Measurements from ENCODE around the gene RFESD.

Gene RFESD

DNA sequence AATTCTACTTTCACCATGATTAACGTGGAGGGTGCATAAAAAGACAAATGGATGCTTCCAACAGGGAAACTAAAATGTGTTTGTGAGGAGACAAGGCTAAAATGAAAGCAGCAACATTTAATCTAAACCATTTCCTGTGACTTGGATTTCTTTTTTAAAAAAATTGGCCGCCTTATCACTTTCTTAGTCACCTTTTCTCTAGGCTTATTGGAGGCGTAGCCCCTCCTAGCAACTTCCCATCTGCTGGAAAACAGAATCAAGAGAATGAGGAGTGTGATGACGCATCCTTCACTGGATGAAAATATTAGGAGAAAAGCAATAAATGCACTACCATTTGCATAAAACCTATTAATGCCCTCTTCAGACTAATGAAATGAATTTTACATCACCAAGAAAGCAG is 27.5 kb upstream of the RFESD start:
- H3K9ac ChIP-seq (ENCODE audit: low read depth, low read length), result no peak overlapping the region
- peaks cover 69% of the 10 kb centered on the region for H3K27me3 ChIP-seq (ENCODE audit: insufficient read depth, low read length)
- 96% methylated on average over 2 of the region's 4 CpGs for WGBS
- no peak overlapping the region for H3K4me3 ChIP-seq (ENCODE audit: low read length)
- no peaks in the 10 kb centered on the region for H3K36me3 ChIP-seq (ENCODE audit: insufficient read depth, low read length)
- no peak overlapping the region for H3K27ac ChIP-seq (ENCODE audit: low read depth, low read length)
- no peaks in the 10 kb centered on the region for H3K4me1 ChIP-seq (ENCODE audit: insufficient read depth, low read length)
- H3K9me3 ChIP-seq (ENCODE audit: insufficient read depth, low read depth, low read length), result no peaks in the 10 kb centered on the region

DNA sequence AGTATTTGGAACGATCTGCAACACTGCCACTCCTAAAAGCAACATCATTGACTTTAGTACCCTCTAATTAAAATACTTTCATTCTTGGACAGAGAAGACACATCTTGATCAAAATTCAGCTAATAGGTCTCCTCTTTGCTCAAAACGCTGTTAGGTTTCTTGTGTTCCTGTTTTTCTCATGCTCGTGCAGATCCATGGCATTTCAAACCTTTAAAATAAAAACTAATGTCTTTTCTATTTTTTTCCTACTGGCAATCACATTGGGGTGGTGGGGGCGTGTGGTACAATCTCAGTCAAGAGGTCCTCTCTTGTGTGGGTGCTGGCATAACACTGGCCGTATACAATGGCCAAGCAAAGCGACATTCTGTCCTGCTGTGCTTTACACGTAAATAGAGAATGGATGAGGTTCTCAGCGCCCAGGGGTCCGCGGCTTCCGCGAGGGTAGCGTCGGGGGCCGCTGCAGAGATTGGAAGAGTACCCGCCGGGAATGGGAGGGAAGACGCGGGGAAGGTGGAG is 27.0 kb upstream of the RFESD start:
- Histone ChIP-seq H3K9me3 (ENCODE audit: insufficient read depth, low read depth, low read length) (no peaks in the 10 kb centered on the region), H3K36me3 (ENCODE audit: insufficient read depth, low read length) (no peaks in the 10 kb centered on the region), H3K4me1 (ENCODE audit: insufficient read depth, low read length) (no peaks in the 10 kb centered on the region), H3K27me3 (ENCODE audit: insufficient read depth, low read length) (peaks cover 69% of the 10 kb centered on the region), H3K9ac (ENCODE audit: low read depth, low read length) (no peak overlapping the region), H3K4me3 (ENCODE audit: low read length) (peak overlapping the region; percentile 52), H3K27ac (ENCODE audit: low read depth, low read length) (no peak overlapping the region)
- 15% methylated on average over 19 of the region's 19 CpGs for WGBS

DNA sequence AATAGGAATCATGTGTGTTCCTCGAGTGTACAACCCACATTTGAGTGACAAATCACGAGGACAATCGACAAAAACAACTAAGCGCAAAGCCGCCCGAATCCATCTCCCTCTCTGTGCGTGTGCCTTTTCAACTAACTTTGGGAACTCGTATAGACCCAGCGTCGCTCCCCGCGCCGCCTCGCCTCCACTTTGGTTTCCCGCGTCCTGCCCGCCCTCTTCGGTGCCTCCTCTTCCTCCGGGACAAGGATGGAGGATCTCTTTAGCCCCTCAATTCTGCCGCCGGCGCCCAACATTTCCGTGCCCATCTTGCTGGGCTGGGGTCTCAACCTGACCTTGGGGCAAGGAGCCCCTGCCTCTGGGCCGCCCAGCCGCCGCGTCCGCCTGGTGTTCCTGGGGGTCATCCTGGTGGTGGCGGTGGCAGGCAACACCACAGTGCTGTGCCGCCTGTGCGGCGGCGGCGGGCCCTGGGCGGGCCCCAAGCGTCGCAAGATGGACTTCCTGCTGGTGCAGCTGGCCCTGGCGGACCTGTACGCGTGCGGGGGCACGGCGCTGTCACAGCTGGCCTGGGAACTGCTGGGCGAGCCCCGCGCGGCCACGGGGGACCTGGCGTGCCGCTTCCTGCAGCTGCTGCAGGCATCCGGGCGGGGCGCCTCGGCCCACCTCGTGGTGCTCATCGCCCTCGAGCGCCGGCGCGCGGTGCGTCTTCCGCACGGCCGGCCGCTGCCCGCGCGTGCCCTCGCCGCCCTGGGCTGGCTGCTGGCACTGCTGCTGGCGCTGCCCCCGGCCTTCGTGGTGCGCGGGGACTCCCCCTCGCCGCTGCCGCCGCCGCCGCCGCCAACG is 26.3 kb upstream of the RFESD start, which contains the start of gene GPR150:
Gene GPR150, plus strand, starts transcription at position 58 of the 840 bp plus-strand sequence. Its CDS starts 189 bp downstream, at position 247.
- WGBS, result under 1% methylated on average over 85 of the region's 85 CpGs
- H3K9ac ChIP-seq (ENCODE audit: low read depth, low read length), result peak within 1 kb of the TSS; percentile 57
- H3K4me1 ChIP-seq (ENCODE audit: insufficient read depth, low read length), result no peaks in the 10 kb centered on the region
- peaks cover 69% of the 10 kb centered on the region for H3K27me3 ChIP-seq (ENCODE audit: insufficient read depth, low read length)
- no peaks in the 10 kb centered on the region for H3K9me3 ChIP-seq (ENCODE audit: insufficient read depth, low read depth, low read length)
- no peaks in the 10 kb centered on the region for H3K36me3 ChIP-seq (ENCODE audit: insufficient read depth, low read length)
- H3K27ac ChIP-seq (ENCODE audit: low read depth, low read length), result no peak within 1 kb of the TSS
- H3K4me3 ChIP-seq (ENCODE audit: low read length), result peak within 1 kb of the TSS; percentile 52

DNA sequence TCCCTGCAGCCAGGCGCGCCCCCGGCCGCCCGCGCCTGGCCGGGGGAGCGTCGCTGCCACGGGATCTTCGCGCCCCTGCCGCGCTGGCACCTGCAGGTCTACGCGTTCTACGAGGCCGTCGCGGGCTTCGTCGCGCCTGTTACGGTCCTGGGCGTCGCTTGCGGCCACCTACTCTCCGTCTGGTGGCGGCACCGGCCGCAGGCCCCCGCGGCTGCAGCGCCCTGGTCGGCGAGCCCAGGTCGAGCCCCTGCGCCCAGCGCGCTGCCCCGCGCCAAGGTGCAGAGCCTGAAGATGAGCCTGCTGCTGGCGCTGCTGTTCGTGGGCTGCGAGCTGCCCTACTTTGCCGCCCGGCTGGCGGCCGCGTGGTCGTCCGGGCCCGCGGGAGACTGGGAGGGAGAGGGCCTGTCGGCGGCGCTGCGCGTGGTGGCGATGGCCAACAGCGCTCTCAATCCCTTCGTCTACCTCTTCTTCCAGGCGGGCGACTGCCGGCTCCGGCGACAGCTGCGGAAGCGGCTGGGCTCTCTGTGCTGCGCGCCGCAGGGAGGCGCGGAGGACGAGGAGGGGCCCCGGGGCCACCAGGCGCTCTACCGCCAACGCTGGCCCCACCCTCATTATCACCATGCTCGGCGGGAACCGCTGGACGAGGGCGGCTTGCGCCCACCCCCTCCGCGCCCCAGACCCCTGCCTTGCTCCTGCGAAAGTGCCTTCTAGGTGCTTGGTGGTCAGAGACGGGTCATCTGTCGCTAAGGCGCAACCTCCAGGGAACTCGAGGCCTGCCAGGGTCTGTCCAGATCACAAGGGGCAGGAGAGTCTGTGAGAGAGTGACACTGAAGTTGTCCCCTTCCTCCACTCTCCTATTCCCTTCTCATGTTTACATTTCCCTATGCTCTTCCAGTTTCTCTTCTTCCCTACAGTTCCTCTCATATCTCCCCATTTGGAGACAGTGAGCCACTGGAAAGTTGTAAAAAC is 25.4 kb upstream of the RFESD start:
- Histone ChIP-seq H3K27ac (ENCODE audit: low read depth, low read length) (no peak overlapping the region), H3K36me3 (ENCODE audit: insufficient read depth, low read length) (no peaks in the 10 kb centered on the region)

DNA sequence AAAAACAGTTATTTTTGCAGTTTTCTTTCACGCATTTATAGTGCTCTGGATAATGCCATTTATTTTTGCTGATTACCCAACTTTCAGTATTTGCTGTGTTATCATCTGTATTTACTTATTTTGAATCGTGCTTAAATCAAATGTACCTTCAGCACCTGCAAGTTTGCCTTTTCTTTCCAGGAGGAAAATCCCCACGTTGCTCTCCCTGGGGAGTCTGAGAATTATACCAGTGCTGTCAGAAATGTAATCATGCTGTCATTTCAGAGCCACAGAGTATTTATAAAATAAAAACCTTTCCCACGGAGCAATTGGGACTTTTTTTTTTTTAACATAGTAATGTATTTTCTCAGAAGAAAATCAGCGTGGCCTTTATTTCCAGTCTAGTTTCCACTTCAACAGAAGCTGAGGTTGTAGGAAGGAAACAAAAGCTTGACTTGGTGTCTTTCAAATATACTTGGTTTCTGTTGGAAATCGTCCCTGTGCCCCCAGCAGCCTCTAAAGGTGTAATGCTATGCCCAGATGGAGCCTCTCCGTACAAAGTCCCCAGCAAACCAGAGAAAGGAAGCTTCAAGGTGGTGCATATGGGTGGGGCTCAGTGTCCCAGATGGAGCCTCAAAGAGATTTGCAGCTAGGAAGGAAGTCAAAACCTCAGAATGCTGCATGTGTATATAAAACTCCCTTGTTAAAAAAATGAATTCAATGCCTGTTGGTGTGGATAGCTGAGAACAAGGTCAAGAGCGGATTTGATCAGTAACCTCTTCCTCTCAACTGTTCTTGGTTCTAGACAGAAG is 24.5 kb upstream of the RFESD start:
- Histone ChIP-seq H3K27ac (ENCODE audit: low read depth, low read length) (no peak overlapping the region), H3K4me1 (ENCODE audit: insufficient read depth, low read length) (no peaks in the 10 kb centered on the region), H3K36me3 (ENCODE audit: insufficient read depth, low read length) (no peaks in the 10 kb centered on the region), H3K9ac (ENCODE audit: low read depth, low read length) (no peak overlapping the region), H3K27me3 (ENCODE audit: insufficient read depth, low read length) (peaks cover 68% of the 10 kb centered on the region), H3K9me3 (ENCODE audit: insufficient read depth, low read depth, low read length) (no peaks in the 10 kb centered on the region), H3K4me3 (ENCODE audit: low read length) (peak overlapping the region; percentile 52)
- WGBS, result 78% methylated on average over 7 of the region's 8 CpGs

More for the DNA sequence above, 25.4 kb upstream of the RFESD start:
- Histone ChIP-seq H3K27me3 (ENCODE audit: insufficient read depth, low read length) (peaks cover 69% of the 10 kb centered on the region), H3K4me3 (ENCODE audit: low read length) (peak overlapping the region; percentile 52), H3K9ac (ENCODE audit: low read depth, low read length) (peak overlapping the region; percentile 57), H3K9me3 (ENCODE audit: insufficient read depth, low read depth, low read length) (no peaks in the 10 kb centered on the region), H3K4me1 (ENCODE audit: insufficient read depth, low read length) (no peaks in the 10 kb centered on the region)
- whole genome bisulfite sequencing, result 2% methylated on average over 92 of the region's 92 CpGs

DNA sequence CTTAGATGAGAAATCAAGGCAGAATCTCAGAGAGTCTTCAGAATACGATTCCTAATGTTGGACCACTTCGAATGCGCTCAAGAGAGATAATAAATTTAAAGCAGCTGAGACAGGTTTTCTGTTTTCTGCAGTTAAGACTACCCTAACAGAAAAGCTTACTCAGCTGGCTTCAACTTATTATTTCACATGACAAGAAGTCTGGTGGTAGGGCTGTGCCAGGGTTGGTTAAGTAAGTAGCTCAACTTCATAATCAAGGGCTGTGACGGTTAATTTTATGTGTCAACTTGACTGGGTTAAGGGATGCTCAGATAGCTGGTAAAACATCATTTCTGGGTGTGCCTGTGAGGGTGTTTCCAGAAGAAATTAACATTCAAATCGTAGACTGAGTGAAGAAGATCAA is 22.9 kb upstream of the RFESD start:
- peaks cover 10% of the 10 kb centered on the region for H3K9me3 ChIP-seq (ENCODE audit: insufficient read depth, low read depth, low read length)
- no peak overlapping the region for H3K27ac ChIP-seq (ENCODE audit: low read depth, low read length)

DNA sequence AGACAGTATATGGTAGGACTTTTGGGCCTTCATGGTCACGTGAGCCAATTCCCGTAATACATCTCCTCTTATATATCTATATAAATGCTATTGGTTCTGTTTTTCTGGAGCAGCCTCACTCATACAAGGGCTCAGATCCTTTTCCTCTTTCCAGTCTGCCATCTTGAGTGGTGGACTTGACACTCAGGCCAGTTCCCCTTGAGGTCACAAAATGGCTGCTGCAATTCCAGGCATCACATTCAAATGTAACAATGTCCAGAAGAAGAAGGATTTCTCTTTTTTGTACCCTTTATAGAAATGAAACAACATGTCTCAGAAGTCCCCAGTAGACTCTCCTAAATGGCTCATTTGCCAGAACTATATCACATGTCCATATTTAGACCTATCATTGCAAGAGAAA is 22.2 kb upstream of the RFESD start:
- WGBS, result no CpG with 5 or more reads among the region's 2 CpGs
- H3K27ac ChIP-seq (ENCODE audit: low read depth, low read length), result no peak overlapping the region
- H3K36me3 ChIP-seq (ENCODE audit: insufficient read depth, low read length), result no peaks in the 10 kb centered on the region
- H3K4me3 ChIP-seq (ENCODE audit: low read length), result no peak overlapping the region
- peaks cover 14% of the 10 kb centered on the region for H3K9me3 ChIP-seq (ENCODE audit: insufficient read depth, low read depth, low read length)
- H3K9ac ChIP-seq (ENCODE audit: low read depth, low read length), result no peak overlapping the region
- no peaks in the 10 kb centered on the region for H3K4me1 ChIP-seq (ENCODE audit: insufficient read depth, low read length)
- peaks cover 46% of the 10 kb centered on the region for H3K27me3 ChIP-seq (ENCODE audit: insufficient read depth, low read length)

More for the DNA sequence above, 22.9 kb upstream of the RFESD start:
- Histone ChIP-seq H3K9ac (ENCODE audit: low read depth, low read length) (no peak overlapping the region), H3K4me3 (ENCODE audit: low read length) (no peak overlapping the region), H3K4me1 (ENCODE audit: insufficient read depth, low read length) (no peaks in the 10 kb centered on the region), H3K36me3 (ENCODE audit: insufficient read depth, low read length) (no peaks in the 10 kb centered on the region), H3K27me3 (ENCODE audit: insufficient read depth, low read length) (peaks cover 52% of the 10 kb centered on the region)
- WGBS, result 94% methylated on average over 5 of the region's 5 CpGs

DNA sequence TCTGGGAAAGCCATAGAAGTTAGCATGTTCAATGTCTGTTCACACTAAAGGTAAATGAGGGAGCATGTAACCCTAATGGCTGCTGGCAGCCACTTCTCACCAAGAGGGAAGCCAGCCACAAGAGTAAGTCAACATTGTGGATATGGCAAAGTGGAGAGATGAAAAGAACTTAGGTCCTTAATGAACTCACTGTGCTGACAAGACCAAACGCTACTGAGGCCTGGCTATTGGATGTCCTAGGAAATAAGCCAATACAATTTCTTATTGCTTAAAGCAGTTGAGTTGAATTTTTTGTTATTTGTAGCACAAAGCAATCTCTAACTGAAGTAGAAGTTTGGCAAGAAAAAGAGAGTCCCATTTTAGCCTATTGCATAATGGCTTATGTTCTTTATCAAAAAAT is 19.9 kb upstream of the RFESD start:
- 81% methylated on average over 1 of the region's 1 CpG for WGBS
- Histone ChIP-seq H3K27me3 (ENCODE audit: insufficient read depth, low read length) (peaks cover 22% of the 10 kb centered on the region), H3K27ac (ENCODE audit: low read depth, low read length) (no peak overlapping the region), H3K9me3 (ENCODE audit: insufficient read depth, low read depth, low read length) (peaks cover 14% of the 10 kb centered on the region), H3K4me1 (ENCODE audit: insufficient read depth, low read length) (no peaks in the 10 kb centered on the region), H3K9ac (ENCODE audit: low read depth, low read length) (no peak overlapping the region), H3K36me3 (ENCODE audit: insufficient read depth, low read length) (no peaks in the 10 kb centered on the region), H3K4me3 (ENCODE audit: low read length) (no peak overlapping the region)

DNA sequence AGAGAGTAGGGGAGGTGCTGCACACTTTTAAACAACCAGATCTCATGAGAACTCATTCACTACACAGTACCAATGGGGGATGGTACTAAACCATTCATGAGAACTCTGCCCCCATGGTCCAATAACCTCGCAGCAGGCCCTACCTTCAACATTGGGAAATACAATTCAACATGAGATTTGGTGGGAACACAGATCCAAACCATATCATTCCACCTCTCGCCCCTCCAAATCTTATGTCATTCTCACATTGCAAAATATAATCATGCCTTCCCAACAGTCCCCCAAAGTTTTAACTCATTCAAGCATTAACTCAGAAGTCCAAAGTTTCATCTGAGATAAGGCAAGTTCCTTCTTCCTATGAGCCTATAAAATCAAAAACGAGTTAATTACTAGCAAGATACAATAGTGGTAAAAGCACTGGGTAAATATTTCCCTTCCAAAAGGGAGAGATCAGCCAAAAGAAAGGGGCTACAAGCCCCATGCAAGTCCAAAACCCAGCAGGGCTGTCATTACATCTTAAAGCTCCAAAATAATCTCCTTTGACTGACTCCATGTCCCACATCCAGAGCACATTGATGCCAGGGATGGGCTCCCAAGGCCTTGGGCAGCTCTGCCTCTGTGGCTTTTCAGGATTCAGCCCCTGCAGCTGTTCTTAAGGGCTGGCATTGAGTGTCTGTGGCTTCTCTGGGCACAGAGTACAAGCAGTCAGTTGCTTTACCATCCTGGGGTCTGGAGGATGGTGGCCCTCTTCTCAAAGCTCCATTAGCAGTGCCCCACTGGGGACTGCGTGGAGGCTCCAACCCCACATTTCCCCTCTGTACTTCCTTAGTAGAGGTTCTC is 18.4 kb upstream of the RFESD start:
- no peak overlapping the region for H3K27ac ChIP-seq (ENCODE audit: low read depth, low read length)
- H3K36me3 ChIP-seq (ENCODE audit: insufficient read depth, low read length), result no peaks in the 10 kb centered on the region
- 94% methylated on average over 4 of the region's 4 CpGs for WGBS
- peaks cover 7% of the 10 kb centered on the region for H3K27me3 ChIP-seq (ENCODE audit: insufficient read depth, low read length)
- peaks cover 14% of the 10 kb centered on the region for H3K9me3 ChIP-seq (ENCODE audit: insufficient read depth, low read depth, low read length)
- no peaks in the 10 kb centered on the region for H3K4me1 ChIP-seq (ENCODE audit: insufficient read depth, low read length)
- no peak overlapping the region for H3K4me3 ChIP-seq (ENCODE audit: low read length)
- no peak overlapping the region for H3K9ac ChIP-seq (ENCODE audit: low read depth, low read length)

DNA sequence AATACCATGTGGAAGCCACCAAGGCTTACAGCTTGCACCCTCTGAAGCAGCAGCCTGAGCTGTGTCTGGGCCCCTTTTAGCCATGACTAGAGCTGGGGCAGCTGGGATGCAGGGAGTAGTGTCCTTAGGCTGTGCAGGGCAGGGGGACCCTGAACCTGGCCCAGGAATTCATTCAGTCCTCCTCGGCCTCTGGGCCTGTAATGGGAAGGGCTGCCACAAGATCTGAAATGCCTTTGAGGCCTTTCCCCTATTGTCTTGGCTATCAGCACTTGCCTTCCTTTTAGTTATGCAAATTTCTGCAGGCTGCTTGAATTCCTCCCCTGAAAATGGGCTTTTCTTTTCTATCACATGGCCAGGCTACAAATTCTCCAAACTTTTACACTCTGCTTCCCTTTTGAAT is 17.6 kb upstream of the RFESD start:
- no peaks in the 10 kb centered on the region for H3K4me1 ChIP-seq (ENCODE audit: insufficient read depth, low read length)
- 92% methylated on average over 1 of the region's 1 CpG for WGBS
- H3K36me3 ChIP-seq (ENCODE audit: insufficient read depth, low read length), result no peaks in the 10 kb centered on the region
- peaks cover 14% of the 10 kb centered on the region for H3K9me3 ChIP-seq (ENCODE audit: insufficient read depth, low read depth, low read length)
- no peak overlapping the region for H3K9ac ChIP-seq (ENCODE audit: low read depth, low read length)
- no peak overlapping the region for H3K27ac ChIP-seq (ENCODE audit: low read depth, low read length)
- H3K27me3 ChIP-seq (ENCODE audit: insufficient read depth, low read length), result no peaks in the 10 kb centered on the region; the same call in 1 of the 2 replicates
- no peak overlapping the region for H3K4me3 ChIP-seq (ENCODE audit: low read length)
